Activated CD8-positive, alpha-beta memory T cell treated with anti-CD3 and anti-CD28 coated beads, Interleukin-2, amount 50 U/mL, for 48 hours (primary cell): ENCODE measurements around the gene EMILIN2.
A peak's percentile ranks its signal among the peaks of the same experiment; 100 is the strongest.

Experiments used
- DNase-seq: peaks from one replicate; pipeline ENCODE4 v3.0.0-alpha.2; 2020

EMILIN2 gene

GRCh38 chr18:2879889-2880288, 33.1 kb downstream of the EMILIN2 start:
- DNase-seq = peak; percentile 18

- DNase-seq = peak; percentile 46
Measured at GRCh38 chr18:2880473-2880872, 33.7 kb downstream of the EMILIN2 start.

GRCh38 chr18:2881088-2881839, 34.5 kb downstream of the EMILIN2 start:
- peak; percentile 49 for DNase-seq

GRCh38 chr18:2881840-2882195, 35.0 kb downstream of the EMILIN2 start:
- DNase-seq = peak; percentile 50

GRCh38 chr18:2882201-2882600, 35.4 kb downstream of the EMILIN2 start:
- peak; percentile 40 for DNase-seq

GRCh38 chr18:2883076-2883735, 36.4 kb downstream of the EMILIN2 start:
- peak; percentile 76 for DNase-seq

GRCh38 chr18:2884706-2885285, 38.0 kb downstream of the EMILIN2 start:
- DNase-seq = peak; percentile 44

GRCh38 chr18:2887470-2887869, 40.7 kb downstream of the EMILIN2 start:
- DNase-seq = no peak

GRCh38 chr18:2889761-2890192, 43.0 kb downstream of the EMILIN2 start:
- peak; percentile 41 for DNase-seq

- peak; percentile 40 for DNase-seq
Measured at GRCh38 chr18:2890606-2891005, 43.8 kb downstream of the EMILIN2 start.

- DNase-seq = peak; percentile 52
Measured at GRCh38 chr18:2891526-2892431, 45.0 kb downstream of the EMILIN2 start.

GRCh38 chr18:2893056-2893455, 46.2 kb downstream of the EMILIN2 start:
- no peak for DNase-seq

GRCh38 chr18:2893676-2894075, 46.9 kb downstream of the EMILIN2 start:
- no peak for DNase-seq

- DNase-seq = peak; percentile 35
Measured at GRCh38 chr18:2894131-2894840, 47.5 kb downstream of the EMILIN2 start.

GRCh38 chr18:2894841-2895370, 48.1 kb downstream of the EMILIN2 start:
- DNase-seq = peak; percentile 40

- peak; percentile 20 for DNase-seq
Measured at GRCh38 chr18:2895391-2895790, 48.6 kb downstream of the EMILIN2 start.

GRCh38 chr18:2896990-2897389, 50.2 kb downstream of the EMILIN2 start:
- no peak for DNase-seq

GRCh38 chr18:2897448-2898185, 50.8 kb downstream of the EMILIN2 start:
- DNase-seq = peak; percentile 13

- DNase-seq = peak; percentile 48
Measured at GRCh38 chr18:2898186-2898640, 51.4 kb downstream of the EMILIN2 start.

- DNase-seq = peak; percentile 42
Measured at GRCh38 chr18:2900684-2901422, 54.0 kb downstream of the EMILIN2 start.
